GM12878 (cell line): Measurements from ENCODE around the gene TESK1. TPM values are rescaled to one million over a fixed set of nuclear protein-coding genes. Genes with fewer than 3 reads are reported as not detected.

Experiments used
- ATAC-seq: fragments of 200-7000 bp; cut with Tn5 transposase; 3 replicates; pipeline ENCODE4 v1.9.1; 2020; ENCODE audit warnings: mild to moderate bottlenecking, moderate library complexity
- BruUV-seq: library from RNA; stranded (reverse); fragments of 400-500 nt; replicated peaks from 2 replicates; lab custom pipeline; 2021; lab: Mats Ljungman, UMichigan
- CTCF ChIA-PET: fragments of 300-600 bp; sonication (Branson Sonifier 250); formaldehyde crosslinking; extraction: SDS; loops from one replicate; lab custom pipeline; 2021; ENCODE audit warnings: inconsistent platforms; lab: Yijun Ruan, JAX
- POLR2A ChIA-PET: fragments of 350-600 bp; formaldehyde crosslinking; extraction: SDS; loops from one replicate; lab custom pipeline; 2021; ENCODE audit warnings: inconsistent platforms; lab: Charles Lee
- RAD21 ChIA-PET: fragments of 300-600 bp; sonication (Branson Sonifier 250); formaldehyde crosslinking; loops from one replicate; lab custom pipeline; 2023; ENCODE audit warnings: antibody characterized with exemption; ENCODE audit not compliant: unreplicated experiment; lab: Charles Lee
- SMC1A ChIA-PET: fragments of 300-600 bp; sonication (Branson Sonifier 250); formaldehyde crosslinking; loops from one replicate; lab custom pipeline; 2023; ENCODE audit not compliant: unreplicated experiment, uncharacterized antibody; lab: Charles Lee
- DNase-seq: peaks from one replicate; pipeline ENCODE4 v3.0.0-alpha.2; 2011; ENCODE audit warnings: low read depth, low spot score
- FAIRE-seq: peaks from 3 replicates; lab custom pipeline; 2011; peaks lifted over from hg19 to GRCh38; lab: Jason Lieb, UNC
- H2AFZ ChIP-seq: 2 replicates; pipeline ENCODE4 v1.6.0; 2011; ENCODE audit warnings: low read depth, low read length, control low read depth; ENCODE audit not compliant: control insufficient read depth
- H3K27ac ChIP-seq: 2 replicates; pipeline ENCODE4 v1.5.1; 2011; ENCODE audit warnings: control low read depth; ENCODE audit not compliant: control insufficient read depth, insufficient read depth
- H3K27me3 ChIP-seq, 2 experiments: replicated peaks in 1 of 2; 2 replicates each; pipeline versions ENCODE4 v1.6.0 to v1.6.1; 2011; ENCODE audit warnings: low read length in 1 of 2; ENCODE audit not compliant: control insufficient read depth in 2 of 2, insufficient read depth in 2 of 2
- H3K36me3 ChIP-seq, 2 experiments: 2 replicates each; pipeline ENCODE4 v1.5.1; 2011; ENCODE audit warnings: low read length in 1 of 2; ENCODE audit not compliant: control insufficient read depth in 2 of 2, insufficient read depth in 2 of 2
- H3K4me1 ChIP-seq: 2 replicates; pipeline ENCODE4 v1.6.1; 2011; ENCODE audit warnings: mild to moderate bottlenecking, low read length, moderate library complexity, mixed read lengths; ENCODE audit not compliant: control insufficient read depth, insufficient read depth
- H3K4me2 ChIP-seq: 2 replicates; pipeline ENCODE4 v1.6.0; 2011; ENCODE audit warnings: control low read depth; ENCODE audit not compliant: control insufficient read depth, insufficient read depth
- H3K4me3 ChIP-seq: fragments of 200-600 bp; sonication (generic); 2 replicates; pipeline ENCODE4 v1.5.1; 2016
- H3K79me2 ChIP-seq: 2 replicates; pipeline ENCODE4 v1.6.0; 2011; ENCODE audit warnings: low read length; ENCODE audit not compliant: control insufficient read depth, insufficient read depth
- H3K9ac ChIP-seq: 2 replicates; pipeline ENCODE4 v1.8.0; 2011; ENCODE audit warnings: low read length, control low read depth, mixed read lengths; ENCODE audit not compliant: control insufficient read depth, insufficient read depth
- H3K9me3 ChIP-seq: replicated peaks from 3 replicates; pipeline ENCODE4 v1.5.1; 2011; ENCODE audit warnings: mild to moderate bottlenecking, low read length; ENCODE audit not compliant: control insufficient read depth, insufficient read depth
- H4K20me1 ChIP-seq: 2 replicates; pipeline ENCODE4 v1.6.0; 2011; ENCODE audit not compliant: control insufficient read depth, insufficient read depth
- BCL11A ChIP-seq: IDR thresholded peaks from 2 replicates; pipeline ENCODE4 v1.6.1; 2011; ENCODE audit warnings: low read depth, low read length
- CBX3 ChIP-seq: fragments of 200-600 bp; sonication (generic); IDR thresholded peaks from 2 replicates; pipeline ENCODE4 v1.6.1; 2016; ENCODE audit warnings: low read depth, borderline replicate concordance
- EED ChIP-seq: sonication (generic); IDR thresholded peaks from 2 replicates; pipeline ENCODE4 v1.6.1; 2016; ENCODE audit warnings: antibody characterized with exemption, low read depth
- IRF4 ChIP-seq: IDR thresholded peaks from 2 replicates; pipeline ENCODE4 v1.6.1; 2011; ENCODE audit warnings: low read depth, low read length
- NKRF ChIP-seq: fragments of 450-650 bp; conservative IDR thresholded peaks from 2 replicates; pipeline ENCODE4 v1.6.1; 2017; ENCODE audit warnings: mild to moderate bottlenecking, moderate library complexity
- NR2C1 ChIP-seq: fragments of 450-650 bp; IDR thresholded peaks from 2 replicates; pipeline ENCODE4 v1.6.1; 2017; ENCODE audit warnings: antibody characterized with exemption, mild to moderate bottlenecking, moderate library complexity
- NR2F1 ChIP-seq: fragments of 450-650 bp; conservative IDR thresholded peaks from 2 replicates; pipeline ENCODE4 v1.6.1; 2017; ENCODE audit warnings: mild to moderate bottlenecking
- NRF1 ChIP-seq: conservative IDR thresholded peaks from 2 replicates; pipeline ENCODE4 v1.6.1; 2011; ENCODE audit warnings: mild to moderate bottlenecking, low read depth, low read length, improper control_type of control experiment
- PBX3 ChIP-seq: IDR thresholded peaks from 2 replicates; pipeline ENCODE4 v1.6.1; 2011; ENCODE audit warnings: mild to moderate bottlenecking, low read depth, low read length, moderate library complexity; ENCODE audit not compliant: insufficient replicate concordance
- PRDM15 ChIP-seq: fragments of 450-650 bp; formaldehyde crosslinking; IDR thresholded peaks from 2 replicates; pipeline ENCODE4 v1.4.0; 2020; ENCODE audit warnings: mild to moderate bottlenecking, moderate library complexity
- RAD21 ChIP-seq: IDR thresholded peaks from 2 replicates; pipeline ENCODE4 v1.6.1; 2011; ENCODE audit warnings: mild to moderate bottlenecking, low read depth, low read length, moderate library complexity; ENCODE audit not compliant: insufficient read depth
- RELA ChIP-seq: fragments of 450-650 bp; IDR thresholded peaks from 2 replicates; pipeline ENCODE4 v1.8.0; 2014; ENCODE audit warnings: borderline replicate concordance; ENCODE audit not compliant: partially characterized antibody
- SIN3A ChIP-seq: IDR thresholded peaks from 2 replicates; pipeline ENCODE4 v1.6.1; 2012; ENCODE audit warnings: low read depth, low read length, improper control_type of control experiment
- SMC3 ChIP-seq: IDR thresholded peaks from 2 replicates; pipeline ENCODE4 v1.6.1; 2011; ENCODE audit warnings: low read length, improper control_type of control experiment, borderline replicate concordance
- SP1 ChIP-seq: IDR thresholded peaks from one replicate; pipeline ENCODE4 v1.6.1; 2011; ENCODE audit warnings: low read depth, low read length
- SUPT20H ChIP-seq: IDR thresholded peaks from 2 replicates; pipeline ENCODE4 v1.6.1; 2011; ENCODE audit warnings: low read depth, mild to moderate bottlenecking, low read length, moderate library complexity, borderline replicate concordance; ENCODE audit not compliant: control insufficient read depth
- WRNIP1 ChIP-seq: IDR thresholded peaks from 2 replicates; pipeline ENCODE4 v1.6.1; 2011; ENCODE audit warnings: low read depth, low read length, improper control_type of control experiment, borderline replicate concordance
- ZNF207 ChIP-seq: fragments of 450-650 bp; IDR thresholded peaks from 2 replicates; pipeline ENCODE4 v1.6.1; 2014; ENCODE audit warnings: antibody characterized with exemption, mild to moderate bottlenecking, borderline replicate concordance
- WGBS: methylation state at CpG from one replicate; pipeline ENCODE4 v1.1.6; 2016; ENCODE audit warnings: low lambda C conversion rate; ENCODE audit not compliant: insufficient replicate concordance, insufficient coverage; ENCODE audit errors: missing lambda C conversion rate; 5-methylcytosine and 5-hydroxymethylcytosine counted together
- in situ Hi-C: fragments of 300-500 bp; cut with MboI; formaldehyde crosslinking; loops from 9 replicates; pipeline ENCODE4 v1.14.3; 2018; ENCODE audit warnings: mixed read lengths
- intact Hi-C: fragments of 100-400 bp; cut with micrococcal nuclease; formaldehyde crosslinking; loops from one replicate; pipeline ENCODE4 v1.14.2; 2022; ENCODE audit not compliant: unreplicated experiment
- polyA plus RNA-seq, 11 experiments: library from polyadenylated mRNA; depleted of rRNA in 4 of 11; unstranded in 6 of 11; stranded (reverse) in 5 of 11; fragments of >200 nt; fragmentation: Nextera tagmentation in 4 of 11; fragmentation: Illumina TruSeq in 1 of 11; extraction: Ambion mirVana in 4 of 11; extraction: Trizol in 1 of 11; gene quantifications; 1 replicate in 1 of 11; 2 replicates in 10 of 11; pipeline versions ENCODE4 v1.2.1 to v1.2.3, GENCODE V29; 2011 to 2016; ENCODE audit warnings: inconsistent platforms in 2 of 11, missing spikeins in 2 of 11, low read depth in 1 of 11
- total RNA-seq, 4 experiments: library from RNA; depleted of rRNA in 3 of 4; stranded (reverse); fragments of >200 nt in 3 of 4; fragmentation: Illumina TruSeq in 1 of 4; extraction: Trizol in 1 of 4; gene quantifications; 2 replicates each; pipeline versions ENCODE4 v1.2.1 to v1.2.3, GENCODE V29; 2013 to 2021

Gene TESK1
- total and polyA plus RNA-seq, 10 of the 15 experiments (the other 5 are each of a cell fraction or from before 2014, with no cell fraction given), result 0.16 to 19.5 (median 7.9) TPM; not detected in 1

GRCh38 chr9:35619800-35620158 lies 14.7 kb downstream of the TESK1 start:
- H3K36me3 ChIP-seq, result no peaks in the 10 kb centered on the region
- H2AFZ ChIP-seq, result peak overlapping the region; percentile 62
- intact Hi-C loops, result no loop called here
- no peaks in the 10 kb centered on the region; a peak in 1 of 4 replicates for H3K27me3 ChIP-seq
- ATAC-seq (peak; percentile 54), DNase-seq (peak; percentile 55), FAIRE-seq (no peak)
- H3K4me2 ChIP-seq, result peak overlapping the region; percentile 92
- BruUV-seq, result no TSS peak
- ChIA-PET SMC1A (interaction anchor here (1.1 to 3.0 kb wide), 15 partner anchors 8 to 129 kb away, joined by 3 to 36 read pairs (median 9); partner anchors contain the start of genes CCDC107, CREB3, RMRP and SIT1), CTCF (interaction anchor here (0.6 to 9.0 kb wide), 17 partner anchors 9 to 637 kb away, joined by 3 to 101 read pairs (median 7); partner anchors contain the start of genes ARHGEF39, CREB3, SIT1 and TESK1), POLR2A (interaction anchor here (0.6 to 6.6 kb wide), 14 partner anchors 13 to 209 kb away, joined by 3 to 85 read pairs (median 7); partner anchors contain the start of genes ARHGEF39, CCDC107, CREB3 and FAM221B), RAD21 (interaction anchor here (0.5 to 3.5 kb wide), 20 partner anchors 9 to 1802 kb away, joined by 3 to 47 read pairs (median 5); partner anchors contain the start of genes ARHGEF39, CCDC107, CREB3 and RMRP)
- peak overlapping the region; percentile 57 for H3K27ac ChIP-seq
- H3K4me1 ChIP-seq, result peaks cover 44% of the 10 kb centered on the region
- H3K9ac ChIP-seq, result peak overlapping the region; percentile 46
- no peaks in the 10 kb centered on the region for H4K20me1 ChIP-seq
- H3K79me2 ChIP-seq, result no peaks in the 10 kb centered on the region; the same call in 1 of the 2 replicates
- no peaks in the 10 kb centered on the region for H3K9me3 ChIP-seq
- H3K4me3 ChIP-seq, result no peak overlapping the region
- in situ Hi-C loops, result no loop called here
- 3% methylated on average over 2 of the region's 2 CpGs for WGBS
- no peak for TF ChIP-seq NKRF
- TF ChIP-seq ZNF207, result no peak
- no peak for TF ChIP-seq SIN3A
- TF ChIP-seq IRF4, result no peak
- no peak for TF ChIP-seq SMC3
- no peak for TF ChIP-seq NR2C1
- TF ChIP-seq EED, result peak; percentile 27; the same call in 1 of the 2 replicates
- TF ChIP-seq PBX3, result no peak
- TF ChIP-seq NRF1, result no peak
- no peak for TF ChIP-seq PRDM15 (CRISPR knock-in tag)
- TF ChIP-seq RAD21, result no peak
- no peak for TF ChIP-seq RELA
- peak; percentile 68 for TF ChIP-seq BCL11A
- TF ChIP-seq SP1, result peak; percentile 7
- TF ChIP-seq SUPT20H, result no peak
- TF ChIP-seq WRNIP1, result no peak
- no peak for TF ChIP-seq CBX3
- no peak for TF ChIP-seq NR2F1
